ENCODE results near the gene PLD1. TPM values are rescaled to one million over a fixed set of nuclear protein-coding genes. Genes with fewer than 3 reads are reported as not detected.

The PLD1 gene
- total RNA-seq, 1 donor: 19.4 TPM

- no peak for TF ChIP-seq CTCF (IDR thresholded peaks at IDR 0.05; ENCODE audit: insufficient read depth, low read depth, low read length)
- no peak overlapping the region for H3K4me3 ChIP-seq (ENCODE audit: low read depth, low read length)
- no peak for DNase-seq (ENCODE audit: low read depth)
These were observed 257.2 kb downstream of the PLD1 start for GRCh38 chr3:171553086-171553485.

- DNase-seq (ENCODE audit: low read depth): no peak
- no peak overlapping the region for H3K4me3 ChIP-seq (ENCODE audit: low read depth, low read length)
- no peak for TF ChIP-seq CTCF (IDR thresholded peaks at IDR 0.05; ENCODE audit: insufficient read depth, low read depth, low read length)
These were observed 257.8 kb downstream of the PLD1 start for GRCh38 chr3:171552531-171552930.

- no peak for TF ChIP-seq CTCF (IDR thresholded peaks at IDR 0.05; ENCODE audit: insufficient read depth, low read depth, low read length)
These were observed 259.0 kb downstream of the PLD1 start for GRCh38 chr3:171551296-171551695.

More at GRCh38 chr3:171551296-171551695, 259.0 kb downstream of the PLD1 start:
- peak; percentile 34 for DNase-seq (ENCODE audit: low read depth)
- no peak overlapping the region for H3K4me3 ChIP-seq (ENCODE audit: low read depth, low read length)

Other genes with a start within 250 kb of the PLD1 start
- gene TMEM212, start 32.9 kb upstream of the PLD1 start, total RNA-seq: not detected in 2 replicates
- 165 and 221 TPM in 2 replicates for gene FNDC3B, start 229.1 kb upstream of the PLD1 start, total RNA-seq